TTC549 (cell line): Measurements from ENCODE around the gene DECR2.
"Not testable (repeated sequence)": the region's sequence is repeated elsewhere in the genome, so short reads cannot be mapped to it uniquely, and the experiment has no call there.

Experiments used
- FAIRE-seq: peaks from 2 replicates; lab custom pipeline; 2012; peaks lifted over from hg19 to GRCh38; lab: Jason Lieb, UNC

Gene DECR2, protein sequence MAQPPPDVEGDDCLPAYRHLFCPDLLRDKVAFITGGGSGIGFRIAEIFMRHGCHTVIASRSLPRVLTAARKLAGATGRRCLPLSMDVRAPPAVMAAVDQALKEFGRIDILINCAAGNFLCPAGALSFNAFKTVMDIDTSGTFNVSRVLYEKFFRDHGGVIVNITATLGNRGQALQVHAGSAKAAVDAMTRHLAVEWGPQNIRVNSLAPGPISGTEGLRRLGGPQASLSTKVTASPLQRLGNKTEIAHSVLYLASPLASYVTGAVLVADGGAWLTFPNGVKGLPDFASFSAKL

DNA sequence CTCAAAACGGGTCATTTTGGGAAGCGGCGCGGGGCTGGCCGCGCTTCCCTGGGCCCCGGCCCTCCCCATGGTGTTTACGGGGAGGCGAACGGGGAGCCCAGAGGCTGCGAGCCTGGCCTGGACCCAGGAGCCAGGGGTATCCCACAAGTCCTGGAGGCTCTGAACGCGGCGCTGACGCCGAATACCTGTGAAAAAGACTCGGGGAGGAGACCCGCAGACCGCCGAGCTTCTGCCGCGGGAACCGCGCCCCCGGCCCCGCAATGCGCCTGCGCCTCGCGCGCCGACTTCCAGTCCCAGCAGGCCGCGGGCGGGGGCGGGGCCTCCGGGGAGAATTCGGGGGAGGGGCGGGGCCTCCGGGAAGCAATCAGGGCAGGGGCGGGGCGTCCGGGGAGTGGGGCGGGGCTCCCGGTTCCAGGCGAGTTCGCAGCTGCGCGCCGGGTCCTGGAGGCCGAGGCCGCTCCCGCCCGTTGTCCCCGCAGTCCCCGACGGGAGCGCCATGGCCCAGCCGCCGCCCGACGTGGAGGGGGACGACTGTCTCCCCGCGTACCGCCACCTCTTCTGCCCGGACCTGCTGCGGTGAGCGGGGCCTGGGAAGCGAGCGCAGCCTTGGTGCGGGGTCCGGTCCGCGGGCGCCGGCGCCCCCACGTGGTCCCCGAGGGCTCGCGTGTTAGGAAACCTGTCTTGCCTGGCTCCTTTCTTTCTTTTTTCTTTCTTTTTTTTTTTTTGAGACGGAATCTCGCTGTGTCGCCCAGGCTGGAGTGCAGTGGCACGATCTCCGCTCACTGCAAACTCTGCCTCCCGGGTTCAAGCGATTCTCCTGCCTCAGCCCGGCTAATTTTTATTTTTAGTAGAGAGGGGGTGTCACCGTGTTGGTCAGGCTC lies at the start of gene DECR2:
DECR2 (plus strand) TSS at position 418 of the 881 bp plus-strand sequence; CDS start at position 497, 79 bp downstream.
- FAIRE-seq, result no peak

DNA sequence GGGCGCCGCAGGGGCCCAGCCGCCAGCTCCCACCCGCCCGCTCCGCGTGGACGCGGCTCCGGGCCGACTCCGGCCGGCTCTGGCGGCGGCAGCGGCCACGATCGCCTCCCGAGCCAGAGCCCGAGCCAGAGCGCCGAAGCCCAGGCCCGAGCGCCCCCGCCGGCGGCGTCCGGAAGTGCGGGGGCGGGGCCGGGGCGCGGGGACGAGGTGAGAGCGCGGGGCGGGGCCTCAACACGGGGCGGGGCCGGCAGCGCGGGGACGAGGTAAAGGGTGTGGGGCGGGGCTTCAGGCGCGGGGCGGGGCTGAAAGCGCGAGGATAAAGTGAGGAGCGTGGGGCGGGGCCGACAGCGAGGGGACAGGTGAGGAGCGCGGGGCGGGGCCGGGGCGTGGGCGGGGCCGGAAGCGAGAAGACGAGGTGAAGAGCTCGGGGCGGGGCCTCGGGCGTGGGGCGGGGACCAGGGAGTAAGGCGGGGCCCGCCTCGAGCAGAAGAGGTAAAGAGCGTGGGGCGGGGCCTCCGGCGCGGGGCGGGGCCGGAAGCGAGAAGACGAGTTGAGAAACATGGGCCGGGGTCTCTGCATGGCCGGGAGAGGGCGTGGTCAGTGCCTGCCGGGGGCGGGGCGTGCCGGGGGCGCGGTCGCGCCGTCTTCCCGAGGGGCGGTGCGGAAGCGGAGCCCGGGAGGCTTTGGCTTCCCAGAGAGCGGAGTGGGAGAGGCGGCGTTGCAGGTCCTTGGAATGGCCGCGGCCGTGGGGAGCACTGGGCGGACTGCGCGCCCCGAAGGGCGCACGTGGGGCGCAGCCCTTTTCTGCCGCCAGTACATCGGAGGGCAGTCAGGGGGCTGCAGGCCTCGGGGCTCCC lies 48.9 kb upstream of the DECR2 start, which contains the start of gene AXIN1:
AXIN1 (minus strand) TSS at position 177 of the 857 bp plus-strand sequence. CDS start 5,698 bp downstream, outside the sequence.
- FAIRE-seq, result no peak

DNA sequence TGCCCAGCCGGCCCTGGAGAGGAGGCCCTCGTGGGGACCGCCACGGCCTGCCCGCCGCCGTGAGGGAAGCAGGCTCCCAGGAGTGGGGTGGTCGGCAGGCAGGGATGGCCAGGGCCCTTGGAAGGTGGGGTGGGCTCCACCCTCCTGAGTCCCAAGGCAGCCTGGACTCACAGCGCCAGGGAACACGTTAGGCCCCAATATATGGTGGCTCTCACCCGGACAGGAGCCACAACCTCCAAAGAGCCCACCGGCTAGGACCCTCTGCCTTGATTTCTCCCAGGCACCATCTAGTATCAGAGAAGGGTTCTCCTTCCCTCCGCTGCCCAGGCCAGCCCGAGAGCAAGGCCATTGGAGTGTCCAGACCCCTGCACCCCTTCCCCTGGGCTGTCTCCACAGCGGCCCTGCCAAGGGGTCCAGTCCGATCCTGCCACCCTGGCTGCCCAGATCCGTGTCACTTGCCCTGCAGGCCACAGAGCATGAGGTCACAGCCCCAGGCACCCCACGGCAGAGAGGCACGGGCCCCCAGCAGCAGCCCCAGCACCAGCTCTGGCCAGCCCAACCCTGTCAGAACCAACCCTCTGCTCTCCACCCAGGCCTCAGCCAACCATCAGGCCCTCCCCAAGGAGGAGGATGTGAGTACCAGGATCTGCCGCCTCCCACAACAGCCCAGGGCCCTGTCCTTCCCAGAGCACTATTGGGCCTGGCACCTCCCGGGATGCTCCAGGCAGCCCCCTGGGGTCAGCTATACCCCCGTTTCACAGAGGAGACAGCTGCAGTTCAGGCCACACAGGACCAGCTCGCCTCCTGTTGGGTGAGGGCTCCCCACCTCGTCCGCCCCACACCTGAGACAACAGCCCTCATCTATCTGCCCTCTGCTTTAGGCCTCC lies 48.0 kb upstream of the DECR2 start:
- no peak for FAIRE-seq

DNA sequence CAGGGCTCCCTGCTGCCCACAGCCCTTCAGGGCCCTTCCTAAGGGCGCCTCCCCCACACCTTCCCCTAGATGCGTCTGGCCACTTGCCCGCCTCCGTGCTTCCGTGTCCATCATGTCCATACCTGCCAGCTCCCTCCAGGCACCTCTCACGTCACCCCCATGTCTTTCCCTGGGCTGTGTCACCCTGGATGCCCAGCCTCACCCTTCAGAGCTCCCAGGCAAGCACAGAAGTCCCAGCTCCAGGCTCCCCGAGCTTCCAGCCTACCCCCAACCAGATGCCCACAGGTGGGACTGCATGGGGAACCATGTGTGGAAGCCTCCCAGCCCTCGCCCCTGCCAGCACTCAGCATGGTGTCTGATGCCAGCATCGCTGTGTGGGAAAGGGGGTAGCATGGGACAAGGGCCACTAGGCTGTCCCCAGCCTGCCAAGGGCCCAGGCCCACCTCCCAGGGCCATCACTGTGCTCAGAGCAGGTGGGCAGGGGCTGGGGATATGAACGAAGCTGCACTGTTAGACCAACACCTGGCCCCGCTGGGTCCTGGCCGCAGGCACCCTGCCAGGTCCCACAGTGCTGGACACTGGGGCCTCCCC lies 47.3 kb upstream of the DECR2 start:
- no peak for FAIRE-seq

DNA sequence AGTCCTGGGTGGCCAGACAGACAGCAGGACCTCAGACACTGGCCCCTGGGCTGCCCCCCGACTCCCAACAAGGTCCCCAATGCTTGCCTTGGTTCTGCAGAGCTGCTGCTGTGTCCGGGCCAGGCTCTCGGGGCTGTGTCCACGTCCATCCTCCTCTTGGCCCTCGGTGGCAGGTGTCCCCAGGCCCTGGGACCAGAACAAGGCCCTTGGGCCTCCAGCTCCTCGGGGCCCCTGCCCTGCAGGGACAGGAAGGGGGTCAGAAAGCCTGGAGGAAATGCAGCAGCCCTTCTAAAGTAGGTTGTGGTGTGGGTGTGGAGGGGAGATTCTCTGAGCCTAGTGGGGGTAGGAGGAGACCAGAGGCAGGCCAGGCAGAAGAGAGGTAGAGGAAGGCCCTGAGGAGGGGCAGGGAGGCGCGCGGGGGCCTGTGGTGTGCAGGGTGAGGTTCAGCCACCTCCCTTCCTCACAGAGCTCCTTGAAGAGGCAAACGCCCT lies 46.7 kb upstream of the DECR2 start:
- FAIRE-seq, result no peak

DNA sequence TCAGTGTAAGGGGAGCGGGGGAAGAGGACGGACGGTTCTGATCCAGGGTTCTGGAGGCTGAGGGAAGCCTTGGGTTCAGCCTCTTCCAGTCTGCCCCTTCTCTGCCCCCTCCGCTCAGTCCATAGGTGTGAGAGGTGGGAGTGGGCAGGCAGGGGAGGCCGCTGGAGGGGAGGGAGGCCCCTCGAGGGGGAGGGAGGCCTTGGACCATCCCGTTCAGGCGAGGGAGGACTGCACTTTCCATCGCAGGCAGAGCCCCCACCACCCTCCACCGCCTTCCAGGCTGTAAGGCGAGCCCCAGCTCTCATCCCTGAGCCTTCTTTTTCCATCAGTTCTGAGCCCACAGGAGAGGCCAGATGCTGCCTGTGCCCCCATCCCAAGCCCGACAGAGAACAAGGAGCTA lies 44.9 kb upstream of the DECR2 start:
- FAIRE-seq, result no peak

DNA sequence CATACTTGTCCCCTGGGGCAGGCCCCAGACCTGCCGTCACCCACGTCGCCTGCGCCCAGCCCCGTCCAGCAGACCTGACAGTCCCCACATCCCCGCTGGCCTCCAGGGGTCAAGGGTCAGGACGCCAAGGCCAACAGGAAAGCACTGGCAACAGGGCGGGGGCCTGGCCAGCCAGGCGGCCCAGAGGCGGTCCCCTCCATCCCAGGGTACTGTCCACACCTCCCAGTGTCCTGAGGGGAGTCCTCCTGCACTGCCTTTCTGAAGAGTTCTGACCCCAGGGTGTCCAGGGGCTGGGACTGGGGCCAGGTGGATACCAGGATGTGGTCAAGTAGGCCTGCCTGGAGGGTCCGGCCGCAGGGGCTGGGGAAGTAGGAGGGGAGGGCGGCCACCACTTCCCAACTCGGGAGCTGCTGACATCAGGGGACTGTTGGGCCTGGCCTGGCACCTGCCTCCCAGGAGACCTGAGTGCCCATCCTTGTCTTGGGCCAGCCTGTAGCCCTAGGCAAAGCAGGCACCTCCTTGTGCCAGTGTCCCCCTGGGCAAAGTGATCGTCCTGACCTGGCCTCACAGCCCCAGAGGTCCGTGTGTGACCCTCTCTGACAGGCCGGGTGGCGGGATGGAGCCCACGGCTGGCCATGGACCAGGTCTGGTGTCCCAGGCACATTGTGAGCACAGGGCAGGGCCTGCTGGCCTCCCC lies 42.5 kb upstream of the DECR2 start:
- FAIRE-seq, result no peak

DNA sequence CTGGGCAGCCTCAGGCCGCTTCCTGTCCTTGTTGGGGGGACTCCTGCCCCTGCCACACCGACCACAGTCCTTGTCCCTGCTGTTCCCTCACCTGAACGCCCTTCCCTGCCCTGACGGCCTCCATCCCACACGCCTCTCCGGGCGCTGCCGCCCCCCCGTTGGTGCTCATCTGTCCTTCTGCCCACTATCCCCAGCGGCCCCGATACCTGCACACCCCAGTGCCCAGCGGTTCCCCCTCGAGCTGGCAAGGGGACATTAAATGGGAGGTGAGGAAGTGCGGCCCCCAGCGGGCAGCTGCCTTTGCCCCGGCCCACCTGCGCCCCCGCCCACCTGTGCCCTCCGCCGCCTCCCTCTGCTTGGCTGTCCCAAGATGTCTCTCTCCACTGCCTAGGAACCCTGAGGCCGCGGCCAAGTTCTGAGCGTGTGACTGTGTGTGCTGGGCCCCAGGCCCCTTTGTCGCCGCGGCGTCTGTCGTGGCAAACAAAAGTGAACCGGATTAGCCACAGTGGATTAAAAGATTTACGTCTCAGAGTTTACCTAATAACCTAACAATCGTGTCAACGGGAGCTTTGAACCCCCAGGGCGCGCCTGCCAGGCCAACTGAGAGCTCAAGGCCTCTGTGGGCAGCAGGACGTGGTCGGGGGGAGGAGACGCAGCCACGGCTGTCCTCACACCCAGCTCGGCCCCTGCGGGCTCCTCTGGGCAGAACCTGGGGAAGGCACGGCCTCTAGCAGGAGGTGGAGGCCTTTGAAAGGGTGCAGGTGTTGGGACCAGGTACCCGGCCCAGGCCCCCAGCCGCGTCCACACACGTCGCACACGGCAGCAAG lies 41.6 kb upstream of the DECR2 start:
- no peak for FAIRE-seq

DNA sequence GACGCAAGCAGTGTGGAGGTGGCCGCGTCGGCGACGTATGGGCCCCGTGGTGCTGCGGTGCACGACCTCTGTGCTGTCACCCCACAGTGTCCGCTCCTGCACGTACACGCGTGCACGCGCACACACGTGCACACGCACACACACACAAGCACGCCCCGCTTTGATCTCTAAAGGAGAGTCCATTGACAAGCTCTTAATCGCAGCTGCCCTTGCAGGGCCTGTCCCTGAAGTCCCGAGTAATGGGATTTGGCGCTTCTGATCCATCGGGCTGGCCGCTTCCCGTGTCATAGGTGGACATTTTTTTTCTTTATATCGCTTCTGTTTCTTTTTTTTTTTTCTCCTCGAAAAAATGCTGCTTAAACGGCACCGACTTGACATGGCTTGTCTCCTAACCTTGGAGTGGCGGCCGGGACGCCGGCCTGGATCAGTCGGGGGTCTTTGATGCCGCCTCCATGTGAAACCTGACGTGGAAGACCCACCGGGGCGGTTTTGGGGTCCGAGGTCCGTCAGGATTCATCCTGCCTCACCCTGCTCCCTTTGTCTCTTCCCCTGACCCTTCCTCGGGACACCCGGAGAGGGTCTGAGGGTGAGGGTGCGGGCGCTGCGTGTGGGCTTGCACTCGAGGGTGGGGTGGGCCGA lies 40.9 kb upstream of the DECR2 start:
- no peak for FAIRE-seq

DNA sequence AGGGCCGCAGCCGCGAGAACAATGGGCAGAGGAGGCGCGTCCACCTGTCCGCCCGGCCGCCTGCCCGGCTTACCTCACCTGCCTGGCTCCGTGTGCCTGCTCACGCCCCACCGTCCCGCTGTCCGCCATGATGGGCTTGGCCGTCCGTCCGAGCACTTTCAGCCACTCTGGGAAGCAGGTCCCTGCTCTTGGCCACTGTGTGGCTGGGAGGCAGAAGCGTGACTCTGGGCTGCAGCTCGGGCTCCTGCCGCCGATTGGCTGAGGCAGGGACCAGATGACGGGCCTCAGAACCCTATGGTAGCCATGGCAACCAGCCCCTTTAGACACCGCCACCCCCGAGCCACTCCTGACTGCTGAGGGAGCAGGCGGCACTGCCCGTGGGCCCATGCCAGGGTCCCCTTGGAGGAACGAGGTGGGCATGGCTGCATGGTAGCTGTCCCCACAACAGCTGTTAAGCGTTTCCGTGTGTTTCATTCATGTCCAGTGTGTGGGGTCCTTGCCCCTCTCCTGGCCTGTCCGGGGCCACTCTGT lies 40.3 kb upstream of the DECR2 start:
- no peak for FAIRE-seq

DNA sequence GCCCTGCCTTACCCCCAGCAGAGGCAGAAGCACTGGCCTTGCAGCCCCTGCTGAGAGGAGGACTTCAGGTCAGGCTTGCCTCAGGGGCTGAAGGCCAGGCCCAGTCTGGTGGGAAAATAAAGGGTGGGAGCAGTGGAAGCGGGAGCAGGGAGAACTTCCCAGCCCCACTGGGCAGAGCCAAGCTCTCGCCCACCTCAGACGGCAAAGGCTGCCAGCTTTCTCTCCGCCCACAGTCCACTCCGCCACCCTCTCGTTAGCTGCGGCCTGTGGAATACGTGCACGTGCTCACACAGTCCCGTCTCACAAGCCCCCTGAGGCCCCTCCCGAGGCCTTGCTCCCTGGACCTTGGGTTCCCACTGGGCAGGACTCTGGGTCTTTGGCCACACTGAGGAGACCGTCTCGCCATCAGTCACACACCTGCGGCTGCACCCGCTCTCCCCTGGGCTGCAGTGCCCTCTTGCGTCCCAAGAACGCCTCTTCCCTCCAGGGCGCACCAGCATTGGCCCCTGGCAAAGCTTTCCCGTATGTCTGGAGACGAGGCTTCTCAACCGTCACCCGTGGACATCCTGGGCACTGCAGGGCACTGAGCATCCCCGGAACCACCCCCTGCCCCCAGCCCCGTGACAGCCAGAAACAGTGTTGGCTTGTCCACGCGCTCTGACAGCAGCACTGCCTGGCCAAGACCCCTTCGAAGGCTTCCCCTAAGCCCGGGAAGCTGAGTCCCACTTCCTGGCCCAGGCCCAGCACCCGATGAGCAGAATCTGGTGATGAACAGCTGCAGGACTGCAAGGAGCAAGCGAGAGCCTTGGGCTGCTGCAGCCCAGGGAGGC lies 39.6 kb upstream of the DECR2 start:
- FAIRE-seq, result no peak

DNA sequence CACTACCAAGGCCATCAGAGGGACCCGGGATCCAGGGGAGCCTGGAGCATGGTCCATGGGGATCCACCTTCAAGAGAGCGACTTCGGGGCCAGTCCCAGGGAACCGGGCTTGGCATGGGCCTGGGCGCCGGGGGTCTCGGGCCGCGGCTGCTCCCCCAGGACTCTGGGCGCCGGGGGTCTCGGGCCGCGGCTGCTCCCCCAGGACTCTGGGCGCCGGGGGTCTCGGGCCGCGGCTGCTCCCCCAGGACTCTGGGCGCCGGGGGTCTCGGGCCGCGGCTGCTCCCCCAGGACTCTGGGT lies 39.0 kb upstream of the DECR2 start:
- FAIRE-seq, result not testable (repeated sequence)

DNA sequence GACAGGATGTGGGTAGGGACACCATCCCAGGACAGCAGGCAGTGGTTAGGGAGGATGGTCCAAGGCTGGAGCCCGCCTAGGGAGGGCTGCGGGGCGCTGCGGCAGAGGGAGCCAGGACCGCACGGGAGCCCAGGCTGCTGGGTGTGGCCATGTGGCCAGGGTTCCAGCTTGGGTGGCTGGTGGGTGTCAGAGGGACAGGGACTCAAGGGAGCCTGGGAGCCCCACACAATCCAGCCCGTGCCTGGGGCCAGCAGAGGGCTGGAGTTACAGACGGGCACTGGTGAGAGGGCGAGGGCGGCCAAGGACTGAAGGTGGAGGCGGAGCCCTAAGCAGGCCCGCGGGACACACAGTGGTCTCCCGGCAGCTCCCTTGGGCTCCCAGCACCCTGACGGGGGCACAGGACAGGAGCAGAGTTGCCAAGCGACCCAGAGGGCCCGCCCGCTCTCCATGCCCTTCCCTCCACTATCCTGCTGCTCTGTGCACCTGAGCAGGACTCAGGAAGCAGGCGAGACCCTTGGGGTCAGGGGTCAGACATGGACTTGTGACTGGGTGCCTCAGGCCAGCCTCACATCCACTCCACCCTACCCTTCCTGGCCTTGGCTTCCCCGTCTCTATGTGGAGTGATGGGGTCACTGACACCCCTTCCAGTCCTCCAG lies 38.4 kb upstream of the DECR2 start:
- FAIRE-seq, result no peak

DNA sequence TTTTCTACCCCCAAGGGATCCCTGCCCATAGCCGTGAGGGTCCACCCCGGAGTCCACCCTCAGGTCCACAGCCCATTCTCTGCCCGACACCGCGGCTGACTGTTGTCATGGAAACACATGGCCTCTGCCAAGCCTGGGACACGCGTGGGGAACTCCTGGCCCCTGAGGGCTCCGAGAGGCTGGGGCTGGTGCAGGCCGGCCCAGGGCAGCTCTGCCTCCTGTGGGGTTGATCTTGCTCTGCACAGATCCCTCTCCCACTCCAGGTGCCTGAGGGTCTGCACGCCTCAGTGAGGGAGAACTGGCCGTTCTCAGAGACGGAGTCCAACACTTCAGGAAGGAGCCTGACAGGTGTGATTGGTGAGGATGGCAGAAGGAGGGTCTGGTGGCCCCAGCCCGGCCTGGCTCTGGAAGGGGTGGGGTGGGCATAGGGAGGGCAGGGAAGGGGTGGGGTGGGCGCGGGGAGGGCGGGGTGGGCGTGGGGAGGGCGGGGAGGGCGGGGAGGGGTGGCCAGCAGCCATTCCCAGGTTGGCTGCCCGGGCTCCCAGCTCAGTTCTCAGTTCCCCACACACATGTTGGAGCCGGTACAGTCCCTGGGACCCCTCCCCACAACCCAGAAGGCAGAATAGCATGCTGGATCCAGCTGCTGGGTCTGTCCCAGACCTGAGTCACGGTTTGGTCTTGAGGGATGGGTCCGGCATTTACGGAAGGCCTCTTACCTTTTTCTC lies 37.8 kb upstream of the DECR2 start:
- FAIRE-seq, result no peak

DNA sequence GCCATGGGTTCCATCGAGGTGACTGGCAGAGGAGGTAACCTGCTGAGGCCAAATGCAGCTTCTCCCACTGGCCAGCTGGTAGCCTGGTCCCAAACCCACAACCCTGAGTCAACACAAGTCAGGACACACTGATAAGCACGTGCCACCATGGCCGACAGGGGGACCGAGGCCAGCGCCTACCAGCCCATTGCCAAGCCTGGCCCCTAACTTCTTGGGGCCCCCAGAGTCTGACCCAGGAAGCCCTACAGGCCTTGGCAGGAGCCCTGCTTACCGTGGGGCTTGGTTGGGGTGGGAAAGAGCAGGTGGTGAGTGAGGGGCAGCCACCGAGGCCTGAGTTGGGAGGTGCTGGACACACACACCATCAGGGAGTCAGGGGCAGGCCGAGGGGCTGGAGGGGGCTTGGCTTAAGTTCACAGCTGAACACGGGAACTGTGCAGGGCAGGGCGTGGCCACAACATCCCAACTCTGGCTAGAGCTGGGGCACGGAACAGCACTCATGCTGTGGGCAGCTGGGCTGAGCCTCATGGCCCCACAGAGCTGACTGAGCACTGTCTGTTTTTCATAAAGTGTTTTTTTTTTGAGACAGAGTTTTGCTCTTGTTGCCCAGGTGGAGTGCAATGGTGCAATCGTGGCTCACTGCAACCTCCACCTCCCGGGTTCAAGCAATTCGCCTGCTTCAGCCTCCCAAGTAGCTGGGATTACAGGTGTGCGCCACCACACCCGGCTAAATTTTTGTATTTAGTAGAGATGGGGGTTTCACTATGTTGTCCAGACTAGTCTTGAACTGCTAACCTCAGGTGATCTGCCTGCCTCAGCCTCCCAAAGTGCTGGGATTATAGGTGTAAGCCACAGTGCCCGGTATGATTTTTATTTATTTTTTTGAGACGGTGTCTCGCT lies 36.8 kb upstream of the DECR2 start:
- no peak for FAIRE-seq

DNA sequence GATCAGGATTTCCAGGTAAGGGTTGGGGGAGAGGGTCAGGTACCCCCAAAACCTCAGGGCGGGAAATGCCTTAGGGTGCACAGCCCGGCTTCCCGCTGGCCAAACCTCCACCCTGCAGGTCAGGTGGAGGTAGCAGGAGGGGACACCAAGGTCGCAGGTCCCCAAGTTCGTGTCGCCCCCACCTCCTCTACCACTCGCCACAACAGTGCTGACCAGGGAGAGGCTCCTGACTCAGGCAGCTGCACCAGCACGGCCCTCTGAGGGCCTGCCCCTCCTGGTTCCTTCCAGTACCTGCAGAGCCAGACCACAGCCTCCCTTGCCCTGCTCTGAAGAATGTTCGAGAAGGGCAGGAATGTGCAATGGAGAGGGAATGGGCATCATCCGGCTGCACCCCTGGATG lies 35.2 kb upstream of the DECR2 start:
- no peak for FAIRE-seq
